Measurements from ENCODE around the gene HEG1.

- no peak for TF ChIP-seq CTCF (IDR thresholded peaks at IDR 0.05)
- TF ChIP-seq EP300 (IDR thresholded peaks at IDR 0.05) = no peak
- no peak for TF ChIP-seq POLR2A (IDR thresholded peaks at IDR 0.05)
- TF ChIP-seq POLR2AphosphoS5 (IDR thresholded peaks at IDR 0.05) = no peak
Measured at GRCh38 chr3:125032100-125032643, 23.6 kb downstream of the HEG1 start.

Measured in gastroesophageal sphincter (tissue), 3 donors.